Sigmoid colon (tissue), 7 donors: ENCODE results near the gene CTSA. TPM values are rescaled to one million over a fixed set of nuclear protein-coding genes. Genes with fewer than 3 reads are reported as not detected.

ENCODE experiments used
- DNase-seq: peaks from one replicate; pipeline ENCODE4 v3.0.0-alpha.2; 2019
- H3K27ac ChIP-seq, 4 donors: fragments of 200-600 bp; sonication (generic); one replicate each; pipeline ENCODE4 v1.5.1; 2016 to 2019; ENCODE audit warnings: mild to moderate bottlenecking in 1 of 4
- H3K27me3 ChIP-seq, 3 donors: fragments of 200-600 bp; sonication (generic); one replicate each; pipeline ENCODE4 v1.5.1; 2019; ENCODE audit warnings: mild to moderate bottlenecking in 1 of 3
- H3K36me3 ChIP-seq, 4 donors: fragments of 200-600 bp; sonication (generic); one replicate each; pipeline ENCODE4 v1.5.1; 2016 to 2019
- H3K4me1 ChIP-seq, 4 donors: fragments of 200-600 bp; sonication (generic); one replicate each; pipeline ENCODE4 v1.5.1; 2017 to 2019
- H3K4me3 ChIP-seq, 4 donors: fragments of 200-600 bp; sonication (generic); one replicate each; pipeline ENCODE4 v1.5.1; 2017 to 2019; ENCODE audit warnings: mild to moderate bottlenecking in 2 of 4, moderate library complexity in 1 of 4
- H3K9me3 ChIP-seq, 4 donors: fragments of 200-600 bp in 3 of 4; sonication (generic) in 3 of 4; one replicate each; pipeline versions ENCODE4 v1.5.1 to v1.6.1; 2013 to 2019
- EP300 ChIP-seq, 4 donors: sonication (generic); formaldehyde crosslinking; IDR thresholded peaks; one replicate each; pipeline ENCODE4 v1.6.1; 2017; ENCODE audit warnings: antibody characterized with exemption in 4 of 4
- POLR2A ChIP-seq, 2 donors: fragments of 450-650 bp; IDR thresholded peaks; one replicate each; pipeline ENCODE4 v1.6.1; 2016; ENCODE audit warnings: antibody characterized with exemption in 2 of 2, mild to moderate bottlenecking in 2 of 2, moderate library complexity in 2 of 2
- POLR2AphosphoS5 ChIP-seq, 4 donors: sonication (generic); formaldehyde crosslinking; IDR thresholded peaks; one replicate each; pipeline ENCODE4 v1.6.1; 2017; ENCODE audit warnings: antibody characterized with exemption in 4 of 4
- WGBS, 2 donors: extraction: QIAGEN DNeasy Blood & Tissue Kit; methylation state at CpG; one replicate each; pipeline ENCODE4 v1.1.7; 2013; 5-methylcytosine and 5-hydroxymethylcytosine counted together
- intact Hi-C: fragments of 100-400 bp; cut with DNase I; formaldehyde crosslinking; loops from one replicate; pipeline ENCODE4 v1.15.1; 2023
- polyA plus RNA-seq, 3 donors: library from polyadenylated mRNA; stranded (reverse); fragments of 200-250 nt; gene quantifications; one replicate each; pipeline ENCODE4 v1.2.3, GENCODE V29; 2013
- total RNA-seq, 4 donors: library from RNA; depleted of rRNA; stranded (reverse); fragments of >200 nt; gene quantifications; one replicate each; pipeline ENCODE4 v1.1.0, GENCODE V29; 2016
- TF ChIP-seq, protein P1 (sequence below), 4 experiments: fragments of 450-650 bp in 3 of 4; fragments of 200-600 bp in 1 of 4; IDR thresholded peaks; one replicate each; pipeline ENCODE4 v1.5.1; 2016 to 2019; ENCODE audit warnings: antibody characterized with exemption in 4 of 4, mild to moderate bottlenecking in 3 of 4, moderate library complexity in 2 of 4
- donor health status: healthy with polysubstance abuse.
- donor health status: Bipolar disorder and iron deficiency.
- donor health status: healthy.

Gene CTSA
- total and polyA plus RNA-seq, 7 donors = 45.7 to 203 (median 64.9) TPM

DNA sequence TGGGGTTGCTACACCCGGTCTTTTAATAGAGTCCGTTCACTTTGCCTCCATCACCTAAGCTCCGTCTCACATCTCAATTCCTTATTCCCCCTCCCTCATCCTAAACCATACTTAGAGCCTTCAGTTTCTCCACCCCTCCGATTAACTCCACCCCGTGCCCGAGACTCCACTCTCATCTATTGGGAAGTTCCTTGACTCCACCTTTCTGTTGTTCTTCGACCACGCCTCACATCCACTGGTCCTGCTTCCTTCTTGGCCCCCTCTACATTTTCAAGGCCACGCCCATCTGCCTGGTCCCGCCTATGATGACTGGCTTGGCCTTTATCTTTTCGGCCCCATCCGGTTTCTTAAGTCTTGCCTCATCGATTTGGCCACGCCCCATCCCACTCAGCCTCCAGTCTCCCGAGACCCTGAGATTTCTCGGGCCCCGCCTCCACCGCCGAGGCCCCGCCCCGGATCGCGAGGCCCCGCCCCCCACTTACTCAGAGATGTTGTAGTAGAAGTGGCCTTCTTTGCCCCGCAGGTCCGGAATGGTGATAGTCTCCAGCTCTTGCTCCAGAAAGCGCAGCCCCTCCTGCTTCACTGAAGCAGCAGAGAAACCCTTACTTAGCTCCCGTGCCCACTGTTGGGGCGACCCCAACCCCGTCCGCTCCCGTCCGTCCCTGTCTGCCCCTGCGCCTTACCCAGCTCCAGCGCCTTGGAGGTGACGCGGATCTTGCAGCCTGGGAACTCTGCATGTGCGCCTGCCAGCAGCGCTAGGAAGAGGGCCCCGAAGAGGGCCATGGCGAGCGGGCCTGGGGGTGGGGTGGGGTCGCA is 19.7 kb downstream of the CTSA start:
- 3% methylated on average over 43 of the region's 43 CpGs for WGBS, 2 donors
- intact Hi-C loops = loop anchor here (1.0 kb wide), 2 partner anchors 20 to 22 kb away; partner anchors contain the start of genes CTSA and NEURL2
- peak overlapping the region; percentile 45 to 58 (median 50) for H3K4me3 ChIP-seq
- TF ChIP-seq, protein P1, sequence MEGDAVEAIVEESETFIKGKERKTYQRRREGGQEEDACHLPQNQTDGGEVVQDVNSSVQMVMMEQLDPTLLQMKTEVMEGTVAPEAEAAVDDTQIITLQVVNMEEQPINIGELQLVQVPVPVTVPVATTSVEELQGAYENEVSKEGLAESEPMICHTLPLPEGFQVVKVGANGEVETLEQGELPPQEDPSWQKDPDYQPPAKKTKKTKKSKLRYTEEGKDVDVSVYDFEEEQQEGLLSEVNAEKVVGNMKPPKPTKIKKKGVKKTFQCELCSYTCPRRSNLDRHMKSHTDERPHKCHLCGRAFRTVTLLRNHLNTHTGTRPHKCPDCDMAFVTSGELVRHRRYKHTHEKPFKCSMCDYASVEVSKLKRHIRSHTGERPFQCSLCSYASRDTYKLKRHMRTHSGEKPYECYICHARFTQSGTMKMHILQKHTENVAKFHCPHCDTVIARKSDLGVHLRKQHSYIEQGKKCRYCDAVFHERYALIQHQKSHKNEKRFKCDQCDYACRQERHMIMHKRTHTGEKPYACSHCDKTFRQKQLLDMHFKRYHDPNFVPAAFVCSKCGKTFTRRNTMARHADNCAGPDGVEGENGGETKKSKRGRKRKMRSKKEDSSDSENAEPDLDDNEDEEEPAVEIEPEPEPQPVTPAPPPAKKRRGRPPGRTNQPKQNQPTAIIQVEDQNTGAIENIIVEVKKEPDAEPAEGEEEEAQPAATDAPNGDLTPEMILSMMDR (IDR thresholded peaks at IDR 0.05) = no peak
- TF ChIP-seq EP300 (IDR thresholded peaks at IDR 0.05) (no peak), POLR2AphosphoS5 (IDR thresholded peaks at IDR 0.05) (peak; percentile 85 to 96 (median 91)), POLR2A (IDR thresholded peaks at IDR 0.05) (peak; percentile 65 to 67)
- no peaks in the 10 kb centered on the region for H3K27me3 ChIP-seq
- H3K9me3 ChIP-seq = no peaks in the 10 kb centered on the region
- H3K27ac ChIP-seq = peak overlapping the region; percentile 82 to 92 (median 84)
- DNase-seq = peak; percentile 100
- peaks cover 0 to 6% (median 2%) of the 10 kb centered on the region in 4 donors for H3K36me3 ChIP-seq
- H3K4me1 ChIP-seq = peaks cover 0 to 20% (median 19%) of the 10 kb centered on the region in 4 donors

- H3K4me3 ChIP-seq = peak within 1 kb of the TSS; percentile 45 to 58 (median 50)
- WGBS, 2 donors = 1 to 2% methylated on average over 58 of the region's 58 CpGs
- peak; percentile 92 for DNase-seq
- no peaks in the 10 kb centered on the region for H3K9me3 ChIP-seq
- peaks cover 0 to 5% (median 2%) of the 10 kb centered on the region in 4 donors for H3K36me3 ChIP-seq
- intact Hi-C loops = loop anchor here (1.0 kb wide), 1 partner anchor 22 kb away; no protein-coding TSS in a partner anchor
- H3K27ac ChIP-seq = peak within 1 kb of the TSS; percentile 82 to 92 (median 84)
- H3K4me1 ChIP-seq = peaks cover 0 to 20% (median 19%) of the 10 kb centered on the region in 4 donors
- no peaks in the 10 kb centered on the region for H3K27me3 ChIP-seq
- TF ChIP-seq EP300 (IDR thresholded peaks at IDR 0.05) = no peak
- TF ChIP-seq POLR2A (IDR thresholded peaks at IDR 0.05) = peak; percentile 45 to 49
- TF ChIP-seq, protein P1 (IDR thresholded peaks at IDR 0.05) = no peak
- TF ChIP-seq POLR2AphosphoS5 (IDR thresholded peaks at IDR 0.05) = peak; percentile 49 to 81 (median 74)
These were observed 20.6 kb downstream of the CTSA start, which contains the start of gene PLTP for GRCh38 chr20:45911486-45912343. PLTP (minus strand) TSS chr20:45912155; CDS start chr20:45911452, 703 bp downstream.

DNA sequence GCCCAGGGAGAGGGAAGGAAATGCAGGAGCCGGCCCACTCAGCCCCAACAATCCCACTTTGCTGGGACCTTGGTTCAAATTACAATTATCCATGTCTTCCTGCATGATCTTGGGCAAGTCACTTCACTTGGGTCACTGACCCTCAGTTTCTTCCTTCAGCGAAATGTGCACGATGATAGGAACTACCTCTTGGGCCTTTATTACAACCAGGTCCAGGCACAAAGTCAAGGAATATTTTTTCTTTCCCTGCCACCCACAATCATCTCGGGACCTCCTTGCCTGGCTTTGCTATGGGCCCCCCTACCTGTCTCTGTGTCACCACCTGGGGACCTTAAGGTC is 21.2 kb downstream of the CTSA start:
- Histone ChIP-seq H3K4me1 (peaks cover 0 to 20% (median 19%) of the 10 kb centered on the region in 4 donors), H3K27me3 (no peaks in the 10 kb centered on the region), H3K27ac (peak overlapping the region; percentile 82 to 92 (median 84)), H3K9me3 (no peaks in the 10 kb centered on the region), H3K4me3 (peak overlapping the region; percentile 45 to 58 (median 50)), H3K36me3 (peaks cover 0 to 5% (median 1%) of the 10 kb centered on the region in 4 donors)
- 34 to 44% methylated on average over 4 of the region's 4 CpGs for WGBS, 2 donors
- TF ChIP-seq, protein P1 (IDR thresholded peaks at IDR 0.05) = no peak
- TF ChIP-seq POLR2AphosphoS5 (IDR thresholded peaks at IDR 0.05) (no peak), EP300 (IDR thresholded peaks at IDR 0.05) (no peak), POLR2A (IDR thresholded peaks at IDR 0.05) (no peak)
- intact Hi-C loops = no loop called here
- DNase-seq = no peak

DNA sequence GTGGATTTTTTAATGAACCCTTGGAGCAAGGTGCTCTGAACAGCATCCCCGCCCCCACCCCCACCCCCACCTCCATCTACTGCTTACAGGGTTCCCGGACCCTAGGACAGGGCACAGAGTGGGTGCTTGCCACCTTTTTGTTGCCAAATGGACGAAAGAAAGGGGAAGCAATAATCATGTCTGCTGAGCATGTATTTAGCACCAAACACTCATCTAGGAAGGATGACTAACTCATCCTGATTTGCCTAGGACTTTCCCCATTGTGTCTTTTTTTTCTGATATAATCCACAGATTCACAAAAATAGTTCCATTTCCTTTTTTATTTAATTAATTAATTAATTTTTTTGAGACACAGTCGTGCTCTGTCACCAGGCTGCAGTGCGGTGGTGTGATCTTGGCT is 22.0 kb downstream of the CTSA start:
- intact Hi-C loops = no loop called here
- no peaks in the 10 kb centered on the region for H3K9me3 ChIP-seq
- peak overlapping the region in 2 of 4 donors; percentile 84 to 92 for H3K27ac ChIP-seq
- TF ChIP-seq, protein P1 (IDR thresholded peaks at IDR 0.05) = no peak
- TF ChIP-seq EP300 (IDR thresholded peaks at IDR 0.05) (no peak), POLR2AphosphoS5 (IDR thresholded peaks at IDR 0.05) (no peak), POLR2A (IDR thresholded peaks at IDR 0.05) (no peak)
- no peak for DNase-seq
- peaks cover 0 to 26% (median 19%) of the 10 kb centered on the region in 4 donors for H3K4me1 ChIP-seq
- 64 to 68% methylated on average over 5 of the region's 5 CpGs for WGBS, 2 donors
- H3K4me3 ChIP-seq = no peak overlapping the region
- no peaks in the 10 kb centered on the region for H3K36me3 ChIP-seq
- H3K27me3 ChIP-seq = no peaks in the 10 kb centered on the region
